Stimulated activated CD4-positive, alpha-beta T cell treated with anti-CD3 and anti-CD28 coated beads, Interleukin-1b, Interleukin-23, amount 100 ng/mL, for 1 hour (primary cell): ENCODE measurements around the gene LRRC9.
A peak's percentile ranks its signal among the peaks of the same experiment; 100 is the strongest.
"Not testable (repeated sequence)": the region's sequence is repeated elsewhere in the genome, so short reads cannot be mapped to it uniquely, and the experiment has no call there.

ENCODE experiments used
- DNase-seq, 2 donors: peaks; one replicate each; pipeline ENCODE4 v3.0.0-alpha.2; 2020; ENCODE audit warnings: low read depth in 2 of 2

LRRC9 gene

DNA sequence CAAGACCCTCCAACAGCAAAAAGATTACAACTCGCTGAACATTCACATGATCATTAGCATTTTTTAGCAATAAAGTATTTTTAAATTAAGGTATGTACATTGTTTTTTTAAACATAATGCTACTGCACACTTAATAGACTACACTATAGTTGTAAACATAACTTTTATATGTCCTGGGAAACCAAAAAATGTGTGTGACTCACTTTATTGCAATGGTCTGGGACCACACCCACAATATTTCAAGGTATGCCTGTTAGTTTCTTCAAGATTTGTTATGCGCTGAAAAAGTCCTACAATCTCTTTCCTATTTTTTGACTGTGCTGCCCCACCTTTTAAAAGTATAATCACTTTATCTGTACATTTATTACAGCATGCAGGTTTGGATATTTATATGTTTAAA is 141.4 kb downstream of the LRRC9 start:
- no peak for DNase-seq

GRCh38 chr14:60064491-60065072 is 144.6 kb downstream of the LRRC9 start:
- no peak for DNase-seq

DNA sequence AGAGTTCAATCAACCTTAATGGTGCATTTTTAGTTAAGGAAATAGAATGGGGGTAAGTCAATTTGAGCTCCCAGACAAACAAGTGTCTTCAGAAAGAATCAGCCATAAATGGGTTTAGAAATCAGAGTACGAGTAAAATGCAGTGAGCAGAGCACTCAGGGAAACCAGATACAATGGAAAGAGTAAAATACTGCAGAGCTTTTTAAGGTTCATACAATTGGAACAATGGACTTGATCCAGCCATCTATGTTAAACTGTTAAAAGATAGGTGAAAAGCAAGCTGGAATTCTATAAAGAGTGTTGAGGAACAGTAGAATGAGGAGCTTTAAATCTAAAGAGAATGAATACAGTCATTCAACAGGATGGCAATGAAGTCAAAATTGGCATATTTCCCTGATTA is 147.9 kb downstream of the LRRC9 start:
- DNase-seq: no peak

GRCh38 chr14:60079723-60080122 is 159.8 kb downstream of the LRRC9 start:
- no peak for DNase-seq

DNA sequence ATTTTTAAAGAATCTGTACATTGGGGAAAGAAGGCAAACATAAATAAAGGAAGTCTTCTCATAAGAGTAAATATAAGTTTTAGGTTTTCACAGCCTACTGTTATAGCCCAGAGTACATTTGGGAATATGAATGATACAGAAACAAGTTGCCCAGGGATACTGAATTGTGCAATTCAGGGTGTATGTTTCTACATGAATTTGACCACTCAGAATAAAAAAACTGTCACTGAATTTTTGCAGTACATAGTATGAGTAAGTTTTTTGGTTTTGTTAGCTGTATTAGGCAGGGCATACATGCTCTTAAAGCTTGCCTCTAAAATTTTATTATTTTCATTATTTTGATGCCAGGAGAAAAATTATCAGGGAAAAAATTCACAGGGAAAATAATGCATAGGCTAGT is 165.1 kb downstream of the LRRC9 start:
- no peak for DNase-seq

DNA sequence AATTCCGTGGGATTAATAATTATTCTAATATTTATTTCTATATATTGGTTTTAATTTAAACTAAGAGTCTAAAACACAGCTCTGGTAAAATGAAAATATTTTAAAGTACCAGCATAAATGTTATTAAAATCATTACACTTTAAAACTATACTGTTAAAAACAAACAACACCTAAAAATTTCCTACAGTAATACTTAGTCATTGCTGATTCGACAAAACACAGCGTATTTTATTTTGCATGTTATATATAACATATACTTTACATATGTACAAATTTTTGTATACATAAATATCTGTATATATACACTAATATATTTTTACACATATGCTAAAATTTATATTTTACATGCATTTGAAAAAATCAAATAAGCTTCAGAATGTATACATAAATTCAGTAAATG is 165.7 kb downstream of the LRRC9 start:
- DNase-seq: no peak

DNA sequence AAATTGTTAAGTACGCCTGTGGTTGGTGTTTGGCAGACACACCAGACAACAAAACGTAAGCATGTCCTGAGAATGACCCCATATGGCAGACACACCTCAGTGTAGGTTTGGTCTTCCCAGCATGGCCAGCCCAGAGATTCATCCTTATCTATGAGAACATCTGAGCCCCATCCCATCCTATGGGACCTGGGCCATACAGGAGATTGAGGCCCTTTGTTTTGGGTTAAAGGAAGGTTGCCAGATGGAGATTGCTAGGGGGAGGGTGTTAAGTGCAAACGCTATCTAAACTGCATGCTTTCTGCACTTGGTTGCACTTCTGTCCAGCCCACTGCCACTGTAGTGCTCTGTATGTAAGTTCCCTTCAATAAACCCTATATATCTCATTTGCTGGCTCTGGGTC is 167.7 kb downstream of the LRRC9 start:
- DNase-seq: no peak

DNA sequence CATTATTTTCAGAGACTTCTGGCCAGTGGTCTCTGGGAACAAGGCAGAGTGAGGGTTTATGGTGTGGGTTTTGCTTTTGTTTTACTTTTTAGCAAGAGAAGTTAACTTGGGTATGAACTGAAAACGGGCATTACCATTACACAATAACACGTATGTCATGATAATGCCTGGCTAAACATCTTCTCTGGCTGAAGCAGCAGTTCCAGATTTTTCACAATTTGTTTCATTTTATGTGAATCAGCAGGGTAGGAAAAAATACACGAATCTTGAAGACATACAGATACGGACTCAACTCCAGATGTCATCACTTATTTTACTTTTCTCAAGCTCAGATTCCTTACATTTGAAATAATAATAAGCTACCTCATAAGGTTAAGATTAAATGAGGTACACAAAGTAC is 169.3 kb downstream of the LRRC9 start:
- no peak for DNase-seq

DNA sequence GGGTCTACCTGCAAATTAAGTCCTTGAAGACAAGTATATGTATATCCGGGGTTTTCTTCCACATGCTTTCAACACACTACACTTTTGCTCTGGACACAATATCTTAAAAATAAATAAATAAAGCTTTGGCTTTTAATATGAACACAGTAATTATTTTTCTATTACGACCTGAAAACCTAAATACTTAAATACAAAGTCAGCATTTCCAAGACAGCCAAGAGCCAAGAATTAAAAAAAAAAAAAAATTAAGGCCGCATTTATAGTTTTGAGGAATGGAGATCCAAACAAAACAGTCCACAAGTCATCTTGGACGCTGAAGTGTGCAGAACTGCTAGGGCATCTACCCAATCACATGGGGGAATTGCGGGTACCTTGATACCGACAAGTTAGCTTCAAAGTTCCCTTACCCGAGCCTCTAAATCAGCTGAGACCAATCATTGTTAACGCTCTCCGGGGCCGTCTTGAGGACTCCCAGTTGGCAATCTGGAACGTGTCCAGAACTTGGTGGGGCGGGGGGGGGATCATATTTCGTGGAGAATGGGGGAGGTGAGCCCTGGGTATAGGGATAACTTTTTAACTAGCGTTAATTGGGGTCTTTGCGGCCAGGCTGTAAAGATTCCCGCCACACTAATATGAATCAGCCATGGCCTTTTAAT is 171.0 kb downstream of the LRRC9 start:
- no peak for DNase-seq

DNA sequence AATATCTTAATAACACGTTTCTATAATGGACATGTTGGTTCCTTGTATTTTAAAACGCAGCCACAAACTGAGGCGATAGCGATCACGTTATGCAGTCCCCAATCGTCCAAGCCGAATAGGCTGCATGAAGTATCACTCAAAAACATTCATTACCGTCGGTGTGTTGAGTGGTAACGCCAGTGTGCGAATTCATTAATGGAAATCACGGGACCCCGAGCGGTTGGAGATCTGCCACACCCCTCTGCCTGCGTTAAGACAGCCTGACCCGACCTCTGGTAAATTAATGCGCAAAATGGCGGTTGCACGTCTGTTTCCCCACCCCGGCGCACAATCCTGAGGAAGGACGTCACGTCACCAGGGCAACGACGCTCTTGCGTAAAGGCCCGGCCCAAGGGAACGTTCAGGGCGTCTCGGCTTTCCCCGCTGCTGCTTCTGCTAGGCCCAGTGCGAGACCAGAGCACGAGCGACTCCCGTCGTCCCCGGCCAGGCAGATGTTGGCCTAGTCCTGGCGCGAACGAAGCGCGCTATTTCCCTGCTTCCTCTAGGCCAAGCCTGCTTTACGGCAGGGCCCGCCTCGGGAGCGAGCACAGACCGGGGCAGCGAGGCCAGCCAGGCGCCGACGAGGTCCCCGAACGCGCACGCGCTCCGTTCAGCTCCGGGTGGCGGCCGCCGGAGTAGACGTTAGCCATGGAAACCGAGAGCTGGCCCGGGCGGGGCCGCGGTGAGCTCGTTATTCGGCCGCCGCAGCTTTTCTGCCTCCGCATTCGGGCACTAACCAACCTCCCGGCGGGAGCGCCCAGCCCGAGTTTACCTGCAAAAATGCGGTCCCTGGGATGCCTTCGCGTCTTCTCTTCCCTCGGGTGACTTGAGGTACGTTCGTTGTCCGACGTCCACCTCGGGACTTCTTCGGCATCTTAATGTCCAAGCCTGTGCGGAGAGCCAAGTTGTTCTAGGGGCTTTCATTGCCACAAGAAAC is 171.9 kb downstream of the LRRC9 start, which contains the start of gene PCNX4:
TSS of gene PCNX4 (plus strand) at position 374 of the 976 bp plus-strand sequence. CDS start 15,716 bp downstream, outside the sequence.
- peak; percentile 77 to 80 for DNase-seq

- DNase-seq: no peak
These were observed 172.6 kb downstream of the LRRC9 start for GRCh38 chr14:60092526-60092920.

DNA sequence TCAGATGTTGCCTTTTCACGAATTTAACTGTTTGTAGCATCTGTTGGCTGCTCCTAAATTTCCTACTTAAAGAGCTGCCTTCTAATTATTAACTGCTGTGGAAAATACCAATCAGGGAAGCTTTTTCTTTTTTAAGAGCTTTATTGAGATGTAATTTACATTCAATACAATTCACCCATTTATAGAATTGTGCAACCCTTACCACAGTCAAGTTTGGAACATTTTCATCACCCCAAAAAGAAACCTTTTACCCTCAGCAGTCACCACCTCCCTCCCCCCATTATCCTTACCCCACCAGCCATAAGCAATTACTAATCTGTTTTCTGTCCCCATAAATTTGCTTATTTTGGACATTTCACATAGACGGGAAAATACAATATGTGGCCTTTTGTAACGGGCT is 173.1 kb downstream of the LRRC9 start:
- DNase-seq: no peak

- DNase-seq: no peak
These were observed 173.7 kb downstream of the LRRC9 start for GRCh38 chr14:60093606-60094005.

GRCh38 chr14:60094306-60094897 is 174.5 kb downstream of the LRRC9 start:
- no peak for DNase-seq

GRCh38 chr14:60095231-60095630 is 175.3 kb downstream of the LRRC9 start:
- no peak for DNase-seq

- no peak for DNase-seq
These were observed 176.0 kb downstream of the LRRC9 start for GRCh38 chr14:60095781-60096450.

DNA sequence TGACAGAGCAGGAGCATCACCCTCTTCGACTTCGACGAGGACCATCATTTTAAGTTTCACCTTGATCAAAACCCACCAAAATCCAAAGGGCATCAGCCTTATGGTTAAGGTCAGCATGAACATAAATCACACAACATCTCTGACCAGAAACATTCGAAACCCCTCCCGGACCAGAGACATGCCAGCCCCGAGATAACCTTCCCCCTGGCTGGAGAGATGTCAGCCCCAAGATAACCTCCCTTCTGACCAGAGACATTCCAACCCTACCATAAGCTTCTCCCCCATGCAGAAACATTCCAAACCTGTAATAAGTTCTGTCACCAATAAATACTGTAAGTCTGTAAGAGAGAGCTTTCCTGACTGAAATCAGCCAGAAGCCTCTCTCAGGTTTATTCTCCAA is 178.0 kb downstream of the LRRC9 start:
- no peak for DNase-seq

- DNase-seq: not testable (repeated sequence)
These were observed 179.9 kb downstream of the LRRC9 start for GRCh38 chr14:60099855-60100254.

DNA sequence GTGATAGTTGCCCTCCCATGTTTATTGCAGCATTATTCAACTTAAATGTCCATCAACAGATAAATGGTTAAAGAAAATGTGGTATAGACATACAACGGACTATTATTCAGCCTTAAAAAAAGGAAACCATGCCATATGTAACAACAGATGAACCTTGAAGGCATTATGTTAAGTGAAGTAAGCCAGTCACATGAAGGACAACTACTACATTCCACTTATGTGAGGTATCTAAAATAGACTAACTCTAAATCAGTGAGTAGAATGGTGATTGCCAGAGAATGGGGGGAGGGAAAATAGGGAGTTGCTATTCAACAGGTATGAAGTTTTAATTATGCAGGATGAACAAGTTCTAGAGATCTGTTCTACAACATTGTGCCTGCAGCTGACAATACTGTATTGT is 181.8 kb downstream of the LRRC9 start:
- no peak for DNase-seq

DNA sequence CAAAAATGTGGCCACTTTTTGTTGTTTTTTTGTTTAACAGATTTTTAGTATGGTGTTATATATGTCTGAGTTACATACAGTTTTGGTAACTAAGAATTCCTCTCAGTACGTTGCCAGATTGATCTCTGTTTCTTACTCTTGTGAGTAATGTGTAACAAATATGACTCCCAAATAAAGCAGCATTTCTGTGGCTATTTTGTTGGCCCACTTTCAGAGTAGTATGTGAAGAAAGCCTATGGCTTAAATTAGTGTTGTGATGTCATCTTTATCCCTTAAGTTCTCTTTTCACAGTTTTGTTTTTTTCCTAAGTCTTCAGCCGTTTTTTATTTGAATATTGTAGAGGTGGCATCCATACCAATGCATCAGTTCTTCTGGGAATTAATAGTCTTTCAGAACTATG is 182.4 kb downstream of the LRRC9 start:
- DNase-seq: no peak

DNA sequence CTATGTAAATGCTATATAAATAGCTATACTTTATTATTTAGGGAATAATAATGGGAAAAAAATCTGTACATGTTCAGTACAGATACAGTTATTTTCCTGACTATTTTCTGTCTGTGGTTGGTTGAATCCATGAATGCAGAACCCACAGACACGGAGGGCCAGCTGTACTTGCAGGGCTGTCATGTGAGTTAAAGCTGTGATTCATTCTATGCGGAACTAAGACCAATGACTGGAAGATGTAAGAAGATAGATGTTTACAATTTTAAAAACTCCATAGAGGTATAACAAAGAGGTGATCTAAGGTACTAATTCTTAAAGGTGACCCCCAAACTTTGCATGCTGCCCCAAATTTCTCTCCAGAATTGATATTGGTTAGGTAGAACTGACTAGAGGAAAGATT is 186.4 kb downstream of the LRRC9 start:
- DNase-seq: no peak

- DNase-seq: no peak
These were observed 187.5 kb downstream of the LRRC9 start for GRCh38 chr14:60107477-60107876.
